Iris pigment epithelial cell (primary cell): ENCODE measurements around the gene WNK1.
"Not testable (repeated sequence)": the region's sequence is repeated elsewhere in the genome, so short reads cannot be mapped to it uniquely, and the experiment has no call there.

ENCODE experiments used
- DNase-seq: peaks from one replicate; pipeline ENCODE4 v3.0.0-alpha.2; 2011; ENCODE audit warnings: low read depth

The WNK1 gene

DNA sequence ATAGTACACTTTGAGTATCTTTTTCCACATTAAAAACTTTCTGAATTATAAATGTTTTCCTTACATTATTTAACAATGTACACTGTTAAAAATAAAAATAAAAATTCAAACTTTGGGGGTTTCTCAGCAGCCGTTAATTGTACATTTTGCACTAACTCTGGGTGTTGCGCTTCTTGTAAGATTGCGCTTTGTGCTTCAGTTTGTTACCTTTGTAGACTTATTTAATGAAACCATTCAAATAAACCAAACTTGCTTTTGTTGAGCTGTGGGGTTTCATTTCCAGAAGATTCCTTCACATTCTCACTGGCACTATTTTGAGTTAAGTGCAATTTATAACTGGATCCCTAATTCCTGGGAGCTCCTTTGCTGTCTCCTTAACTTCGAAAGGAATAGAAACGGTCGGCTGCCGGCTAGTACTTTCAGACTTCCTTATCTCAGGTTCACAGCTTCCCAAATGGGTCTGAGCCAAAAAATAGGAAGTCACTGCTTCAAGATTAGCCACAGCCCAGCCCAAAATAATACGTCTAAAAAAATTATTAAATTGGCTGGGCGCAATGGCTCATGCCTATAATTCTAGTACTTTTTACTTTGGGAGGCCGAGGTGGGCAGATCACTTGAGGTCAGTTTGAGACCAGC is 158.9 kb downstream of the WNK1 start:
- DNase-seq: no peak

GRCh38 chr12:912466-913235 is 160.3 kb downstream of the WNK1 start:
- DNase-seq: no peak

DNA sequence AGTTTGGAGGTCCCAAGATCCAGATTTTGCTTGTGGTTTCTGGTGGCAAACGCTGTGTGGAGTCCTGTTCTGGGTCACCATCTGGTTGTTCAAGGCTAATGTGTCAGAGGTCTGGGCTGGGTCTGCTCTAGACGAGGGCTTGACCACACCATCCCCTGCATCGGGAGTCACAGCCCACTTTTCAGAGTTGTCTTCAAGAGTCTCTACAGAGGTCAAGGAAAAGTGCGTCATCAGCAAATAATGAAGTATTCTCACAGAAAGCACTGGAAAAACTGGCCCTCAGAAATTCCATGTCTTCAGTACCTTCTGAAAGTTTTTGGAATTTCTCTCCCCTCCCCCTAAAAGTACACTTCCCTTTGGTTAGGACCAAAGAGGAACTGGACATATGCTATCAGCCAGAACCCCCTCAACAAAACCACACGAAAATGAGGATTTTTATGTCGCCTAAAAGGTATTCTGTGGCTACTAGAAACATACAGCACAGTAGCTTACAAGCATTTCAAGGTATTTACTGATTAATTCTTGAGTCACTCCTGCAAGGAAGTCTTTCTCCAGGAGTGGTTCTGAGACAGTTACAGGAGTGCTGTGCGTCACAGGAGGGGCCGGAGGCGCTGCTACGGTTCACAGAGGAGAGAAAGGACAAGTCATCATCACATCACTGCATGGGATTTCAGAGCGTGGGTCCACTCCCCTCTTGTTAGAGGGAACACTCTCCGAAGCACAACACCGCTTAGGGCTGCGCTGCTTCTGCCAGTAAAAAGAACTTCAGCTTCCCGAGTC is 161.7 kb downstream of the WNK1 start:
- DNase-seq: peak; percentile 82

DNA sequence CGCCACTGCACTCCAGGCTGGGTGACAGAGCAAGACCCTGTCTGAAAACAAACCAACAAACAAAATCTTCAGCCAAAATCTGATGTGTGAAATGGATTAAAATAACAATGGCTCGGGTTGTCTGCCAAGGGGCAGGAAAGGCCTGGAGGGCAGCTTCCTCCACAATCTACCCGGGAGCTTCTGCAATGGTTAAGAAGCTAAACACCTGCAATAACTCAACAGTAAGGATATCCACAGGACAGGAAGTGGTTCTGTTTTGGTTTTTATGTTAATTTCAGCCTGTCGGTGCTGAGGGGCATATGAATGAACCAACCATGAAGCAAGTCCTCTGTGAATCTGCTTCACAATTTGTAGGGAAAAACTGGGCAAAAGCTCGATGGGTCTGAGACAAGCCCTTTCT is 162.7 kb downstream of the WNK1 start:
- no peak for DNase-seq

GRCh38 chr12:916240-916639 is 163.9 kb downstream of the WNK1 start:
- DNase-seq: no peak

DNA sequence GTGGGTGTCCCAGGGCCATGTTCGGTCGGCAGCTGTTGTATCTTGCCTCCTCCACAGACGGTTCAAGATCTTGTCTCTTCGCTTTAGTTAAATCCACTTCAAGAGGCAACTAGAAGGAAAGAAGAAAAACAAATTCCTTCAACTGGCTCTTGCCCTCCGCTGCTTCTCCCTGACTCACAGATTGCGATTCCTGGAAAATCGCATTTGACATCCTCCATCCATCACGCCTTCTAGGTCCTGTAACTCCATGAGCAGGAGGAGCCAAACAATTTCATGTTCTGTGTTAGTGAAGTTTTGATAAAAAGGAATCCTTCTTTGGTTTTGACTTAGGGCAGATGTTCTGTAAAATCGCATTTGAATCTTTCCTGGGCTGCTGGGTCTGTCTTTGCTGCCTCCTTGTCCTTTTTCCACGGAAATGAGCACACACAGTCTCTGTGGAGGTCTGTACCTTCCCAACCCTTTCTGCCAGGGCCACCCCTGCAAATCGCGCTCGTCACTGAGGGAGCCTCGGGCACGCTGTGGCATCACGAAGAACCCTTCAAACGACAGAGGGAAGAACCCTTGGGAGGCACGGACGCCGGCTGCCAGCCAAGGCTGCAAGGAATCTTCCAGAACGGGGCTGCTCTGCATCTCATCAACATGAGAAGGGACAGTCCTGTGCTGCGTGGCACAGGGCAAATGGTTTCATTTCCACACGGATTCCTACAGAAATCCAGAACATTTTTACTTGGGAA is 164.5 kb downstream of the WNK1 start:
- DNase-seq: no peak

DNA sequence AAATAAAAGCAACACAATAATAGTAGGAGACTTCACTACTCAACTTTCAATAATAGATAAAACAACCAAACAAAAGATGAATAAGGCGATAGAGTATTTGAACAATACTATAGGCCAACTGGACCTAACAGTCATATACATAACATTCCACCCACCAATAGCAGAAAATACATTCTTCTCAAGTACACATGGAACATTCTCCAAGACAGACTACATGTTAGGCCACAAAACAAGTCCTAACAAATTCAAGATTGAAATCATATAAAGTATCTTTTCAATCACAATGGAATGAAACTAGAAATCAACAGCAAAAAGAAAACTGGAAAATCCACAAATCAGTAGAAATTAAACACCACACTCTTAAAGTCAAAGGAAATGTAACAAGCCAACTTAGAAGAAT is 168.3 kb downstream of the WNK1 start:
- DNase-seq: no peak

GRCh38 chr12:922285-922684 is 169.9 kb downstream of the WNK1 start:
- no peak for DNase-seq

GRCh38 chr12:926641-927040 is 174.3 kb downstream of the WNK1 start:
- no peak for DNase-seq

DNA sequence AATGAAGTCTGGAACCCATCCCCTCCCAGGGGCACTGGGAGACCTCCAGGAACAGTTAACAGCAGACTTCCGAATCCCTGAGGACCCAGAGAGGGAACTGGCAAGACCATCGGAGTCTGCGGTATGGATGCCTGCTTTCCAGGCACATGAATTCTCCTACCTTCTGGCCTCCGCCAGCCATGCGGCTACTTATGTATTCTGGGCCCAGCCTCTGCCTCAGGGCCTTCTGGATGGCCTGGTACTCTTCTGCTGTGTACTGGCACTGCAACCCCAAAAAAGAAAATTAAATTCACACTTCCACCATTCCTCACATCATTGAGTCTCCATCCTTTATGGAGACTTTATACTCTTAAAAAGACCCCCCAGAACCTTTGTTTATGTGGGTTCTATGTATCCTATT is 178.7 kb downstream of the WNK1 start:
- DNase-seq: no peak

DNA sequence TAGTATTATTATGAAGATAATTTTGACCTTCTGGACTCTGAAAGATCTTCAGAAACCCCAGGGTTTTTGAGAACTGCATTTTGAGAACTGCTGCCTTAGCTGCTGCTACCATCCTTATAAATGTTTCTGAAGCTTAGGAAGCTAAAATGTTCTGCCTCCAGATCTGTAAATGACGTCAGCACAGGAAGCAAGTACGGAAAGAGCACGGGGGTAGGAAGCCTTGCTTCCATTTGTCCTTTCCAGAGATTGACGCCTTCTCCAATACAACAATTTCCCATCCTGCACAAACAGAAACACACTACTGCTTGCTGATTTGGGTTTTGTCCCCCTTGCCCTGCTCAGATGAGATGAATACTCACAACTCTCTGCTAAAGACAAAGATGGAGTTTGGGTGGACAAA is 179.2 kb downstream of the WNK1 start:
- DNase-seq: no peak

DNA sequence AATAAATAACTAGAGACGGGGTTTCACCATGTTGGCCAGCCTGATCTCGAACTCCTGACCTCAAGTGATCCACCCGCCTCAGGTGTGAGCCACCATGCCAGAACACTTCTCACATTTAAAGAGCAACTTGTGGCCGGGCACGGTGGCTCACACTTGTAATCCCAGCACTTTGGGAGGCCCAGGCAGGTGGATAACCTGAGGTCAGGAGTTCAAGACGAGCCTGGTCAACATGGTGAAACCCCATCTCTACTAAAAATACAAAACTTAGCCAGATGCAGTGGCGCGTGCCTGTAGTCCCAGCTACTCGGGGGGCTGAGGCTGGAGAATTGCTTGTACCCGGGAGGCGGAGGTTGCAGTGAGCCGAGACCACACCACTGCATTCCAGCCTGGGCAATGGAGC is 183.5 kb downstream of the WNK1 start:
- DNase-seq: not testable (repeated sequence)

- no peak for DNase-seq
Measured at GRCh38 chr12:936377-937345, 184.3 kb downstream of the WNK1 start.

- DNase-seq: no peak
Measured at GRCh38 chr12:938810-939209, 186.4 kb downstream of the WNK1 start.

DNA sequence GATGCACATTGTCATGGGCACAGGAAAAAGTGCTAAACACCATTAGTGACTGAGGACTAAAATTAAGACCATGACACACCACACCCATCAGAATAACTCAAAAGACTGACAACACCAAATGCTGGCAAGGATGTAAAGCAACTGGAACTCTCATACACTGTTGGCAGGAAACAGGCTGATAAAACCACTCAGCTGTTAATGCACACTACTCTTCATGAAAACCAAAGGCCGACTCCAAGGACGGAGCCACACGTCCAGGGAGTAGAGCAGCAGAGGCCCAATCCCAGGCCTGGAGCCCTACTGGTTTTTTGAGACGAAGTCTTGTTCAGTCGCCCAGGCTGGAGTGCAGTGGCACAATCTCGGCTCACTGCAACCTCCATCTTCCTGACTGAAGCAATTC is 190.7 kb downstream of the WNK1 start:
- no peak for DNase-seq

GRCh38 chr12:944211-944610 is 191.8 kb downstream of the WNK1 start:
- DNase-seq: no peak

DNA sequence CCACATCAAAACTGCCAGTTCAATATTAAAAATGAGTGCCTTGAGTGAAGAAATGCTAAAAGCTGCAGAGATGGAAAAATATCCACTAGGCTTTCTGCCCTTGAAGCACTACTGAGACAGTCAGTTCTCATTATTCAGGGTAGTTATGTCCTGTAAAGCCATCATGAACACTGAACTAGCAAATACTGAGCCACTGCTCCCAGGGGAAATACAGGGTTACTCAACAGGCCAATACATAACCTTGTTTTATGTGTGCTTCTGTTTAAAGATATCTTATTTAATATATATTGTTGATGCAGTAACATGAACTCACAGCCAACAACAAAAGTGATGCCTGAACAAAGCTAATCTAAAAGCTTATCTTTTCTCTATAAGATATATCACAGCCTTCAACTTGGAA is 193.8 kb downstream of the WNK1 start:
- peak; percentile 43 for DNase-seq

- peak; percentile 58 for DNase-seq
Measured at GRCh38 chr12:946631-947030, 194.3 kb downstream of the WNK1 start.

DNA sequence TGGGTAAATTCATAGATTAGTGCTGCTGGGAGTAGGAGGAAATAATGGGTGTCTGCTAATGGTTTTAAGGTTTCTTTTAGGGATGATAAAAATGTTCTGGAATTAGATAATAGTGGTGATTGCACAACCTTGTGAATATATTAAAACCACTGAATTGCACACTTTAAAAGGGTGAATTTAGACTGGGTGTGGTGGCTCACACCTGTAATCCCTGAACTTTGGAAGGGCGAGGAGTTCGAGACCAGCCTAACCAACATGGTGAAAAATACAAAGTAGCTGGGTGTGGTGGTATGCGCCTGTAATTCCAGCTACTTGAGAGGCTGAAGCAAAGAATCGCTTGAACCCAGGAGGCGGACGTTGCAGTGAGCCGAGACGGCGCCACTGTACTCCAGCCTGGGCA is 195.9 kb downstream of the WNK1 start:
- DNase-seq: no peak

GRCh38 chr12:949453-950191 is 197.2 kb downstream of the WNK1 start, which contains the start of gene RAD52:
Gene RAD52, minus strand, starts transcription at chr12:949694. Its CDS starts 16,636 bp downstream, at chr12:933058.
- DNase-seq: peak; percentile 99
